Ramos (cell line): ENCODE measurements around the gene CABLES2.
"Not testable (repeated sequence)": the region's sequence is repeated elsewhere in the genome, so short reads cannot be mapped to it uniquely, and the experiment has no call there.

Source experiments
- in situ Hi-C: fragments of 300-500 bp; cut with MboI; formaldehyde crosslinking; loops from one replicate; pipeline ENCODE4 v1.14.3; 2022; ENCODE audit warnings: low sequenced_read_pairs; ENCODE audit not compliant: unreplicated experiment

CABLES2 gene

GRCh38 chr20:62376112-62377063 lies 30.7 kb downstream of the CABLES2 start:
- in situ Hi-C loops, result no loop called here

GRCh38 chr20:62374331-62375152 lies 32.5 kb downstream of the CABLES2 start:
- in situ Hi-C loops, result no loop called here

- in situ Hi-C loops, result not testable (repeated sequence)
Measured at GRCh38 chr20:62373631-62374179, 33.4 kb downstream of the CABLES2 start.

- in situ Hi-C loops, result no loop called here
Measured at GRCh38 chr20:62372042-62372993, 34.8 kb downstream of the CABLES2 start.

- in situ Hi-C loops, result no loop called here
Measured at GRCh38 chr20:62371588-62372041, 35.5 kb downstream of the CABLES2 start.

GRCh38 chr20:62370807-62371587 lies 36.1 kb downstream of the CABLES2 start:
- in situ Hi-C loops, result no loop called here

- in situ Hi-C loops, result no loop called here
Measured at GRCh38 chr20:62370115-62370806, 36.8 kb downstream of the CABLES2 start.

GRCh38 chr20:62369815-62370114 lies 37.3 kb downstream of the CABLES2 start:
- in situ Hi-C loops, result no loop called here

GRCh38 chr20:62368976-62369814 lies 37.9 kb downstream of the CABLES2 start:
- in situ Hi-C loops, result no loop called here

- in situ Hi-C loops, result no loop called here
Measured at GRCh38 chr20:62368392-62368975, 38.6 kb downstream of the CABLES2 start.

GRCh38 chr20:62367633-62368391 lies 39.3 kb downstream of the CABLES2 start:
- in situ Hi-C loops, result no loop called here

- in situ Hi-C loops, result no loop called here
Measured at GRCh38 chr20:62367136-62367632, 39.9 kb downstream of the CABLES2 start, which contains the start of gene LAMA5. Gene LAMA5, minus strand, starts transcription at chr20:62367312. Its CDS starts 67 bp downstream, at chr20:62367245.

- in situ Hi-C loops, result no loop called here
Measured at GRCh38 chr20:62366370-62367135, 40.5 kb downstream of the CABLES2 start.

- in situ Hi-C loops, result no loop called here
Measured at GRCh38 chr20:62365814-62366369, 41.2 kb downstream of the CABLES2 start.
